Osteoblast (primary cell): ENCODE measurements around the gene MPRIP. TPM values are rescaled to one million over a fixed set of nuclear protein-coding genes. Genes with fewer than 3 reads are reported as not detected.

Source experiments
- DNase-seq: peaks from one replicate; pipeline ENCODE4 v3.0.0; 2011; ENCODE audit warnings: low spot score, mixed read lengths; ENCODE audit not compliant: insufficient read length; ENCODE audit errors: missing footprints
- H2AFZ ChIP-seq: 2 replicates; pipeline ENCODE4 v1.6.0; 2011; ENCODE audit warnings: mild to moderate bottlenecking, low read length
- H3K27ac ChIP-seq: 2 replicates; pipeline ENCODE4 v1.5.1; 2011; ENCODE audit warnings: mild to moderate bottlenecking, low read depth, low read length, moderate library complexity
- H3K27me3 ChIP-seq: 2 replicates; pipeline ENCODE4 v1.6.0; 2012; ENCODE audit warnings: mild to moderate bottlenecking, control low read depth, inconsistent platforms, low read length, moderate library complexity; ENCODE audit not compliant: insufficient read depth
- H3K36me3 ChIP-seq: 2 replicates; pipeline ENCODE4 v1.5.1; 2011; ENCODE audit warnings: mild to moderate bottlenecking, low read length, control low read depth, moderate library complexity; ENCODE audit not compliant: insufficient read depth
- H3K4me1 ChIP-seq: 2 replicates; pipeline ENCODE4 v1.5.1; 2011; ENCODE audit warnings: mild to moderate bottlenecking, low read length, control low read depth, moderate library complexity; ENCODE audit not compliant: insufficient read depth
- H3K4me2 ChIP-seq: 2 replicates; pipeline ENCODE4 v1.6.0; 2011; ENCODE audit warnings: mild to moderate bottlenecking, low read length; ENCODE audit not compliant: insufficient read depth
- H3K4me3 ChIP-seq: fragments of 200-600 bp; sonication (generic); 3 replicates; pipeline ENCODE4 v1.5.1; 2012; ENCODE audit warnings: mild to moderate bottlenecking, low read length, inconsistent platforms; ENCODE audit not compliant: insufficient read depth
- H3K79me2 ChIP-seq: 2 replicates; pipeline ENCODE4 v1.6.0; 2012; ENCODE audit warnings: mild to moderate bottlenecking, low read length, control low read depth, inconsistent platforms; ENCODE audit not compliant: insufficient read depth
- H3K9me3 ChIP-seq: 2 replicates; pipeline ENCODE4 v1.5.1; 2011; ENCODE audit warnings: low read depth, low read length, control low read depth
- H4K20me1 ChIP-seq: 2 replicates; pipeline ENCODE4 v1.6.0; 2012; ENCODE audit warnings: mild to moderate bottlenecking, low read length, control low read depth; ENCODE audit not compliant: insufficient read depth
- total RNA-seq: library from RNA; depleted of rRNA; stranded (reverse); fragments of >200 nt; gene quantifications from 2 replicates; pipeline ENCODE4 v1.2.3, GENCODE V29; 2012
- TF ChIP-seq, protein P1 (sequence below): IDR thresholded peaks from 2 replicates; pipeline ENCODE4 v1.5.1; 2011; ENCODE audit warnings: mild to moderate bottlenecking, low read depth, low read length, moderate library complexity; ENCODE audit errors: extremely low read depth

MPRIP gene
- total RNA-seq, 1 donor, result 149 TPM

DNA sequence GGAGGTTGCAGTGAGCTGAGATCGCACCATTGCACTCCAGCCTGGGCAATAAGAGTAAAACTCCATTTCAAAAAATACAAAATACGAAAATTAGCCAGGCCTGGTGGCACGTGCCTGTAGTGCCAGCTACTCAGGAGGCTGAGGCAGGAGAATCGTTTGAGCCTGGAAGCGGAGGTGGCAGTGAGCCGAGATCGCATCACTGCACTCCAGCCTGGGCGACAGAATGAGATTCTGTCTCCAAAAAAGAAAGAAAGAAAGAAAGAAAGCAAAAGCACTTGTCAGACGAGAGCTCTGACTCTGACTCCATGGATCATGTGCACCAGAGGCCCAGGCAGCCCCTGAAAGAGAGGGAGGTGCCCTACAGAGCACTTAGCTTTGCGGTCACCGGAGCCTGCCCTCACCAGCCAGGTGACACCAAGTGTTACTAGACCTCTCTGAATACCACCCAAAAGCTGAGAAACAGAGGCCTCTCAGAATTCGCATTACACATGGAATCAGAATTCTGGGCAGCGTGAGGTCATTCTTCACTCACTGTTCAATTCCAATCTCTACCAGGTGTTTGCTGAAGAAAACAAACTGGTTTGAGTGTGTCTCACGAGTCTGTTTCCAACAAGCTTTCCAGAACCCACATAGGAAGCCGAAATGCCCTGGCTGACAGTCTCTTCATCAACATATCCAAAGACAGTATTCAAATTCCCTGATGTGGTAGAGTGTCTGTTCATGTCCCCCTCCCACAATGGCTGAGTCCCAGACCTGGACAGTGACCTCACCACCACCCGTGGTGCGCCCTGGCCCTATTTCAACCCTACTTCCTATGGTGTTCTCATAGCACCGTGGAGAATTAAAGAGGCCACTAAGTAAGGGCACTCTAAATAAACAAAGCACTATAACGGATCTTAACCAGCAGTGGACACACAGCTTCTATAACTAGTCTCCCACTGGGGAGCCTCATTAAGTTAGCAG lies 193.2 kb downstream of the MPRIP start:
- peak; percentile 82 for DNase-seq
- H3K4me1 ChIP-seq, result peaks cover 17% of the 10 kb centered on the region
- no peak overlapping the region for H2AFZ ChIP-seq
- peak overlapping the region; percentile 95 for H3K4me2 ChIP-seq
- no peaks in the 10 kb centered on the region for H3K27me3 ChIP-seq
- TF ChIP-seq, protein P1, sequence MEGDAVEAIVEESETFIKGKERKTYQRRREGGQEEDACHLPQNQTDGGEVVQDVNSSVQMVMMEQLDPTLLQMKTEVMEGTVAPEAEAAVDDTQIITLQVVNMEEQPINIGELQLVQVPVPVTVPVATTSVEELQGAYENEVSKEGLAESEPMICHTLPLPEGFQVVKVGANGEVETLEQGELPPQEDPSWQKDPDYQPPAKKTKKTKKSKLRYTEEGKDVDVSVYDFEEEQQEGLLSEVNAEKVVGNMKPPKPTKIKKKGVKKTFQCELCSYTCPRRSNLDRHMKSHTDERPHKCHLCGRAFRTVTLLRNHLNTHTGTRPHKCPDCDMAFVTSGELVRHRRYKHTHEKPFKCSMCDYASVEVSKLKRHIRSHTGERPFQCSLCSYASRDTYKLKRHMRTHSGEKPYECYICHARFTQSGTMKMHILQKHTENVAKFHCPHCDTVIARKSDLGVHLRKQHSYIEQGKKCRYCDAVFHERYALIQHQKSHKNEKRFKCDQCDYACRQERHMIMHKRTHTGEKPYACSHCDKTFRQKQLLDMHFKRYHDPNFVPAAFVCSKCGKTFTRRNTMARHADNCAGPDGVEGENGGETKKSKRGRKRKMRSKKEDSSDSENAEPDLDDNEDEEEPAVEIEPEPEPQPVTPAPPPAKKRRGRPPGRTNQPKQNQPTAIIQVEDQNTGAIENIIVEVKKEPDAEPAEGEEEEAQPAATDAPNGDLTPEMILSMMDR, result no peak
- peaks cover 19% of the 10 kb centered on the region for H3K36me3 ChIP-seq
- peak overlapping the region; percentile 98 for H3K4me3 ChIP-seq
- H3K9me3 ChIP-seq, result no peaks in the 10 kb centered on the region
- H3K27ac ChIP-seq, result peak overlapping the region; percentile 100
- H3K79me2 ChIP-seq, result peaks cover 64% of the 10 kb centered on the region
- H4K20me1 ChIP-seq, result peaks cover 20% of the 10 kb centered on the region

DNA sequence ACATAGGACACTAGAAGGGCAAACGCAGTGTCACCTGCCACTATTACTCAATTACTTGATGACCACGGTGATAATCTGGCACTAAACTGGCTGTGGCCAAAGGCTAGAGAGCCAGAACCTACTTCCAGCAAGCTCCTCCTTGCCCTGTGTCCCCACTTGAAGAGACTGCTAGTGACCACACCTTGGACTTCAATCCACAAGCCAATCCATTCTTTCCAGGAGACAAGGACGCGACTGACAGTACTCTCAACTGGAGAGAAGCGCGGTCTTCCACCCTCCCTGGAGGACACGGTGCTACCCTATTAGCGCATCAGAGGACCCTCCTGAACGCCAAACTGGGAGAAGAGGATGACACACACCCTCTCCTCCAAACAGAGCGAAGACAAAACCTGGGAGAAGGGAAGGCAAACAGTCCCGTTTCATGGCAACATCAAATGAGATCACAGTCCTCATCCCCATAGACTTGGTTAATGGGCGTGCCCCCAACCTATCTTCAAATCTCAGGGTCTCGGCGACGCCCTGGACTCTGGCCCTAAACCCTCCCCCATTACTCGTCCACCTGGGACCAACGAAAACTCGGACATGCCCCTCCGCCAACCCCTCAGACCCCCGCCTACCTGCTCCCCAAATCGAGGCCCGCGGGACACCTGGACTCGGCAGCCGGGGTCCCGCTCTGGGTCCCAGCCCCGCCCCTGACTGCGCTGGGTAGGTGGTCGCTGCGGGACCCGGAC lies 194.2 kb downstream of the MPRIP start:
- Histone ChIP-seq H3K27me3 (no peaks in the 10 kb centered on the region), H3K4me2 (peak overlapping the region; percentile 95), H3K4me3 (peak overlapping the region; percentile 98), H3K36me3 (peaks cover 15% of the 10 kb centered on the region), H3K79me2 (peaks cover 54% of the 10 kb centered on the region), H3K4me1 (peaks cover 17% of the 10 kb centered on the region), H4K20me1 (peaks cover 20% of the 10 kb centered on the region), H2AFZ (peak overlapping the region; percentile 100), H3K27ac (peak overlapping the region; percentile 100), H3K9me3 (no peaks in the 10 kb centered on the region)
- TF ChIP-seq, protein P1, result no peak
- DNase-seq, result peak; percentile 93

DNA sequence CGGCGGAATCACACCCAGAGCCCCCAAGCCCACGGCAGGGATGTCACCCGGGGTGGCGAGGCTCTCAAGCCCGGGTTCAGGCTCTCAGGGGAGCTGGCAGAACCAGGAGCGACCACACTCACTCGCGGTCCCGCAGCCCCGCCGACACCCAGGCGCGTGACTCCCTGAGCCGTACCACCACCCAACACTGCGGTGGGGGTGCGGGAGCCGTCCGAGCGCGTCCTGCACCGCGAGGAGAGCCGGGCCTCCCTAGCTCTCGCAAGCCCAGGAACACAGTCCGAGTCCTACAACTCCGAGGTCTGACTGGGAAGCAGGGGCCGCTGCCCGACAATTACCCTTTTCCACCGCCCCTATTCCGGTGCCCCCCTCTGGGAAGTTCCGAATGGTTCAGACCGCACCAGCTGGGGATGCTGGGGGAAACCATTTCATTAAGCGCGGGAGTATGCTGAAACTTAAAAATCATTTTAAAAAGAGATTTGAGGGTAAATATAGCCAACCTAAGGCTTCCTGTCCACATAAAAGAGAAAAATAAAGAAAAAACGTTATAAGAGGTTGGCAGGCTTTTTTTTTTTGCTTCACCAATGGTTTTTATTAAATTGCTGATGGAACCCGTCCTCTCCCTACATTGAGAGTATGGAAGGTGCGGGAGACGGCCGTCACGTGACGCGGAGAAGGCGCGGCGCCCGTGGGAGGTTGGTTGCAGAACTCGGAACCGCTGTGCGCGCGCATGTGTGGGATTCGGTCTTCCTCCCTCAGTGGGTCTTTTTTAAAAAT lies 195.0 kb downstream of the MPRIP start, which contains the start of gene FLCN:
Gene FLCN (minus strand): TSS at position 143 of the 774 bp plus-strand sequence. CDS start 9,031 bp downstream, outside the sequence.
- TF ChIP-seq, protein P1, result no peak

More for the DNA sequence above, 195.0 kb downstream of the MPRIP start, which contains the start of gene FLCN:
- Histone ChIP-seq H2AFZ (peak within 1 kb of the TSS; percentile 100), H3K27me3 (no peaks in the 10 kb centered on the region), H3K36me3 (peaks cover 8% of the 10 kb centered on the region), H3K27ac (peak within 1 kb of the TSS; percentile 100), H3K79me2 (peaks cover 47% of the 10 kb centered on the region), H3K4me2 (peak within 1 kb of the TSS; percentile 95), H3K4me1 (peaks cover 17% of the 10 kb centered on the region), H3K9me3 (no peaks in the 10 kb centered on the region), H3K4me3 (peak within 1 kb of the TSS; percentile 98), H4K20me1 (peaks cover 20% of the 10 kb centered on the region)
- peak; percentile 96 for DNase-seq
